Astrocyte (in vitro differentiated cells and primary cell): ENCODE data around the gene RNF2. TPM values are rescaled to one million over a fixed set of nuclear protein-coding genes. Genes with fewer than 3 reads are reported as not detected.

Experiments used
- DNase-seq: peaks from one replicate; pipeline ENCODE4 v3.0.0-alpha.2; 2010; ENCODE audit warnings: low read depth
- FAIRE-seq: peaks from 2 replicates; lab custom pipeline; 2011; peaks lifted over from hg19 to GRCh38; lab: Jason Lieb, UNC
- H2AFZ ChIP-seq: 2 replicates; pipeline ENCODE4 v1.6.0; 2012; ENCODE audit warnings: low read depth, low read length, inconsistent platforms
- H3K27ac ChIP-seq: 2 replicates; pipeline ENCODE4 v1.5.1; 2011; ENCODE audit warnings: low read depth, low read length, inconsistent platforms
- H3K27me3 ChIP-seq: 2 replicates; pipeline ENCODE4 v1.6.0; 2011; ENCODE audit warnings: low read length, inconsistent platforms; ENCODE audit not compliant: insufficient read depth
- H3K36me3 ChIP-seq: 2 replicates; pipeline ENCODE4 v1.5.1; 2011; ENCODE audit warnings: low read length, inconsistent platforms; ENCODE audit not compliant: insufficient read depth
- H3K4me1 ChIP-seq: 2 replicates; pipeline ENCODE4 v1.5.1; 2011; ENCODE audit warnings: low read length, inconsistent platforms; ENCODE audit not compliant: insufficient read depth
- H3K4me2 ChIP-seq: 2 replicates; pipeline ENCODE4 v1.6.0; 2012; ENCODE audit warnings: low read length, inconsistent platforms
- H3K4me3 ChIP-seq: 2 replicates; pipeline ENCODE4 v1.5.1; 2011; ENCODE audit warnings: low read depth, mild to moderate bottlenecking, low read length, inconsistent platforms; ENCODE audit not compliant: insufficient read depth
- H3K79me2 ChIP-seq: 2 replicates; pipeline ENCODE4 v1.6.0; 2012; ENCODE audit warnings: mild to moderate bottlenecking, low read length, inconsistent platforms; ENCODE audit not compliant: insufficient read depth
- H3K9ac ChIP-seq: 2 replicates; pipeline ENCODE4 v1.6.0; 2012; ENCODE audit warnings: mild to moderate bottlenecking, low read length, inconsistent platforms
- H3K9me3 ChIP-seq: 2 replicates; pipeline ENCODE4 v1.5.1; 2012; ENCODE audit warnings: low read depth, mild to moderate bottlenecking, low read length, inconsistent platforms; ENCODE audit not compliant: insufficient read depth
- H4K20me1 ChIP-seq: 2 replicates; pipeline ENCODE4 v1.6.0; 2012; ENCODE audit warnings: low read length, inconsistent platforms; ENCODE audit not compliant: insufficient read depth
- H3K27ac Mint-ChIP-seq: one replicate; pipeline ENCODE4 v1.8.0; 2021; ENCODE audit warnings: mild to moderate bottlenecking, mixed read lengths; ENCODE audit not compliant: unreplicated experiment
- H3K27me3 Mint-ChIP-seq: one replicate; pipeline ENCODE4 v1.8.0; 2021; ENCODE audit warnings: low read depth, mixed read lengths; ENCODE audit not compliant: unreplicated experiment
- H3K36me3 Mint-ChIP-seq: one replicate; pipeline ENCODE4 v1.8.0; 2021; ENCODE audit warnings: low read depth, mixed read lengths; ENCODE audit not compliant: unreplicated experiment
- H3K4me1 Mint-ChIP-seq: one replicate; pipeline ENCODE4 v1.8.0; 2021; ENCODE audit warnings: low read depth, mixed read lengths; ENCODE audit not compliant: unreplicated experiment
- H3K4me3 Mint-ChIP-seq: one replicate; pipeline ENCODE4 v1.8.0; 2021; ENCODE audit warnings: mild to moderate bottlenecking, moderate library complexity, mixed read lengths; ENCODE audit not compliant: unreplicated experiment
- H3K9me3 Mint-ChIP-seq: one replicate; pipeline ENCODE4 v1.8.0; 2021; ENCODE audit warnings: mild to moderate bottlenecking, mixed read lengths; ENCODE audit not compliant: unreplicated experiment
- CTCF ChIP-seq: IDR thresholded peaks from 2 replicates; pipeline ENCODE4 v1.5.1; 2011; ENCODE audit warnings: low read depth, mild to moderate bottlenecking, inconsistent platforms, low read length, moderate library complexity; ENCODE audit not compliant: insufficient read depth
- EZH2 ChIP-seq: IDR thresholded peaks from 2 replicates; pipeline ENCODE4 v1.6.1; 2012; ENCODE audit warnings: mild to moderate bottlenecking, low read length, inconsistent platforms; ENCODE audit not compliant: insufficient read depth
- total RNA-seq: library from RNA; stranded (reverse); gene quantifications from 2 replicates; pipeline ENCODE4 v1.2.1, GENCODE V29; 2021

The RNF2 gene
- total RNA-seq, 1 donor from 2014 or later: 34.2 TPM

GRCh38 chr1:185083818-185084217 lies 38.5 kb downstream of the RNF2 start:
- Mint-ChIP-seq H3K36me3 (no peaks in the 10 kb centered on the region), H3K27me3 (no peaks in the 10 kb centered on the region), H3K4me3 (no peak overlapping the region), H3K4me1 (no peaks in the 10 kb centered on the region), H3K9me3 (peaks cover 3% of the 10 kb centered on the region), H3K27ac (no peak overlapping the region)
- Histone ChIP-seq H3K4me1 (no peaks in the 10 kb centered on the region), H3K4me2 (no peak overlapping the region), H3K36me3 (peaks cover 4% of the 10 kb centered on the region), H2AFZ (no peak overlapping the region), H3K4me3 (no peak overlapping the region), H3K9me3 (no peaks in the 10 kb centered on the region), H3K27me3 (no peaks in the 10 kb centered on the region), H3K27ac (no peak overlapping the region), H3K79me2 (peaks cover 76% of the 10 kb centered on the region), H4K20me1 (peaks cover 40% of the 10 kb centered on the region), H3K9ac (no peak overlapping the region)
- FAIRE-seq: no peak
- no peak for DNase-seq
- TF ChIP-seq CTCF (no peak), EZH2 (no peak)

DNA sequence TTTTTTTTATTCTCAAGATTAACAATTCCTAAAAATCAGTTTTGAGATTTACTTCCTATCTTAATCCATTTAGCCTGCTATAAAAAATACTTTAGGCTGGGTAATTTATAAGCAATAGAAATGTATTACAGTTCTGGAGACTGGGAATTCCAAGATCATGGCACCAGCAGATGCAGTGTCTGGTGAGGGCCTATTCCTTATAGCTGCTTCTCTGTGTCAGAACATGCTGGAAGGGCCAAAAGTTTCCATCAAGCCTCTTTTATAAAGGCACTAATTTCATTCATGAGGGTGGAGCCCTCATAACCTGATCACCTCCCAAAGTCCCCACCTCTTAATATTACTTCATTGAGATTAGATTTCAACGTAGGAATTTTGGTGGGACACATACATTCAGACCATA lies 41.7 kb downstream of the RNF2 start:
- Histone ChIP-seq H3K4me1 (no peaks in the 10 kb centered on the region), H3K9ac (no peak overlapping the region), H3K36me3 (peaks cover 4% of the 10 kb centered on the region), H4K20me1 (peaks cover 21% of the 10 kb centered on the region), H3K79me2 (peaks cover 47% of the 10 kb centered on the region), H3K27ac (no peak overlapping the region), H3K4me2 (no peak overlapping the region), H3K4me3 (no peak overlapping the region), H3K9me3 (no peaks in the 10 kb centered on the region), H3K27me3 (no peaks in the 10 kb centered on the region), H2AFZ (no peak overlapping the region)
- H3K9me3 Mint-ChIP-seq: peaks cover 3% of the 10 kb centered on the region
- FAIRE-seq (no peak), DNase-seq (no peak)
- TF ChIP-seq CTCF: no peak
- no peak for TF ChIP-seq EZH2
- peaks cover 4% of the 10 kb centered on the region for H3K36me3 Mint-ChIP-seq
- H3K4me1 Mint-ChIP-seq: no peaks in the 10 kb centered on the region
- H3K27ac Mint-ChIP-seq: no peak overlapping the region
- no peak overlapping the region for H3K4me3 Mint-ChIP-seq
- H3K27me3 Mint-ChIP-seq: no peaks in the 10 kb centered on the region

GRCh38 chr1:185087746-185088145 lies 42.4 kb downstream of the RNF2 start:
- TF ChIP-seq EZH2 (no peak), CTCF (no peak)
- Histone ChIP-seq H3K4me3 (no peak overlapping the region), H3K4me2 (no peak overlapping the region), H3K27ac (no peak overlapping the region), H3K4me1 (no peaks in the 10 kb centered on the region), H2AFZ (no peak overlapping the region), H3K36me3 (peaks cover 4% of the 10 kb centered on the region), H3K79me2 (peaks cover 42% of the 10 kb centered on the region), H3K27me3 (no peaks in the 10 kb centered on the region), H3K9ac (no peak overlapping the region), H3K9me3 (no peaks in the 10 kb centered on the region), H4K20me1 (peaks cover 18% of the 10 kb centered on the region)
- no peak overlapping the region for H3K27ac Mint-ChIP-seq
- no peak for DNase-seq
- H3K9me3 Mint-ChIP-seq: peaks cover 3% of the 10 kb centered on the region
- H3K27me3 Mint-ChIP-seq: no peaks in the 10 kb centered on the region
- no peaks in the 10 kb centered on the region for H3K4me1 Mint-ChIP-seq
- no peak overlapping the region for H3K4me3 Mint-ChIP-seq
- no peak for FAIRE-seq
- H3K36me3 Mint-ChIP-seq: peaks cover 4% of the 10 kb centered on the region
